H9 (cell line): Measurements from ENCODE around the gene MRTFB. TPM values are rescaled to one million over a fixed set of nuclear protein-coding genes. Genes with fewer than 3 reads are reported as not detected.

Source experiments
- DNase-seq: peaks from one replicate; pipeline ENCODE4 v3.0.0-alpha.2; 2017
- H2AFZ ChIP-seq: one replicate; pipeline ENCODE4 v1.6.1; 2013; ENCODE audit warnings: mild to moderate bottlenecking, low read length, control low read depth, moderate library complexity
- H2AK5ac ChIP-seq: 2 replicates; pipeline ENCODE4 v1.6.1; 2013; ENCODE audit warnings: low read length, control low read depth, mixed read lengths; ENCODE audit not compliant: insufficient read length
- H2BK120ac ChIP-seq: one replicate; pipeline ENCODE4 v1.6.1; 2013; ENCODE audit warnings: low read depth, mild to moderate bottlenecking, low read length, control low read depth, inconsistent platforms; ENCODE audit not compliant: poor library complexity, severe bottlenecking
- H2BK12ac ChIP-seq: 2 replicates; pipeline ENCODE4 v1.6.1; 2013; ENCODE audit warnings: low read length, control low read depth, mixed read lengths, low read depth; ENCODE audit not compliant: insufficient read length
- H2BK15ac ChIP-seq: 2 replicates; pipeline ENCODE4 v1.6.1; 2013; ENCODE audit warnings: low read depth, low read length, control low read depth
- H2BK20ac ChIP-seq: one replicate; pipeline ENCODE4 v1.6.1; 2013; ENCODE audit warnings: low read depth, mild to moderate bottlenecking, low read length, control low read depth, inconsistent platforms; ENCODE audit not compliant: poor library complexity, severe bottlenecking
- H2BK5ac ChIP-seq: 2 replicates; pipeline ENCODE4 v1.6.1; 2013; ENCODE audit warnings: low read length, control low read depth, mixed read lengths; ENCODE audit not compliant: insufficient read length
- H3K14ac ChIP-seq: 2 replicates; pipeline ENCODE4 v1.6.1; 2013; ENCODE audit warnings: low read length, control low read depth; ENCODE audit not compliant: insufficient read depth
- H3K18ac ChIP-seq: 2 replicates; pipeline ENCODE4 v1.6.1; 2013; ENCODE audit warnings: low read depth, mild to moderate bottlenecking, mixed read lengths, low read length, control low read depth; ENCODE audit not compliant: insufficient read length
- H3K23ac ChIP-seq: 2 replicates; pipeline ENCODE4 v1.6.1; 2013; ENCODE audit warnings: low read length, control low read depth, mixed read lengths, low read depth; ENCODE audit not compliant: insufficient read length
- H3K23me2 ChIP-seq: 2 replicates; pipeline ENCODE4 v1.6.1; 2013; ENCODE audit warnings: low read depth, mild to moderate bottlenecking, mixed read lengths, low read length, control low read depth; ENCODE audit not compliant: insufficient read length, poor library complexity, severe bottlenecking
- H3K27ac ChIP-seq: 2 replicates; pipeline ENCODE4 v1.5.1; 2013; ENCODE audit warnings: low read length, control low read depth, mixed read lengths, low read depth; ENCODE audit not compliant: insufficient read length
- H3K27me3 ChIP-seq: 2 replicates; pipeline ENCODE4 v1.6.1; 2013; ENCODE audit warnings: low read length, control low read depth, inconsistent platforms; ENCODE audit not compliant: insufficient read depth
- H3K4ac ChIP-seq: 2 replicates; pipeline ENCODE4 v1.6.1; 2013; ENCODE audit warnings: low read depth, mild to moderate bottlenecking, control low read depth, inconsistent platforms, low read length, moderate library complexity
- H3K4me1 ChIP-seq: 2 replicates; pipeline ENCODE4 v1.6.1; 2013; ENCODE audit warnings: low read length, control low read depth, inconsistent platforms; ENCODE audit not compliant: insufficient read depth
- H3K4me2 ChIP-seq: 2 replicates; pipeline ENCODE4 v1.6.1; 2013; ENCODE audit warnings: low read length, control low read depth, mixed read lengths; ENCODE audit not compliant: insufficient read length, insufficient read depth
- H3K56ac ChIP-seq: 2 replicates; pipeline ENCODE4 v1.6.1; 2013; ENCODE audit warnings: low read depth, mild to moderate bottlenecking, mixed read lengths, low read length, control low read depth; ENCODE audit not compliant: insufficient read length
- H3K79me1 ChIP-seq: 2 replicates; pipeline ENCODE4 v1.6.1; 2013; ENCODE audit warnings: low read depth, mild to moderate bottlenecking, moderate library complexity, low read length, control low read depth, inconsistent platforms; ENCODE audit not compliant: insufficient read depth, poor library complexity, severe bottlenecking
- H3K79me2 ChIP-seq: 2 replicates; pipeline ENCODE4 v1.6.1; 2013; ENCODE audit warnings: low read length, control low read depth, inconsistent platforms; ENCODE audit not compliant: insufficient read depth
- H3K9ac ChIP-seq: 2 replicates; pipeline ENCODE4 v1.6.1; 2013; ENCODE audit warnings: low read length, control low read depth, mixed read lengths; ENCODE audit not compliant: insufficient read length; ENCODE audit errors: extremely low read depth
- H3K9me3 ChIP-seq: one replicate; pipeline ENCODE4 v1.6.1; 2013; ENCODE audit warnings: low read depth, low read length, inconsistent platforms; ENCODE audit not compliant: control insufficient read depth
- H3T11ph ChIP-seq: one replicate; pipeline ENCODE4 v1.6.1; 2013; ENCODE audit warnings: mild to moderate bottlenecking, low read length, control low read depth, inconsistent platforms
- H4K20me1 ChIP-seq: one replicate; pipeline ENCODE4 v1.6.1; 2013; ENCODE audit not compliant: control insufficient read depth, insufficient read length, insufficient read depth
- H4K5ac ChIP-seq: 2 replicates; pipeline ENCODE4 v1.6.1; 2013; ENCODE audit warnings: low read depth, mild to moderate bottlenecking, mixed read lengths, low read length, control low read depth; ENCODE audit not compliant: insufficient read length
- H4K8ac ChIP-seq: replicated peaks from 2 replicates; pipeline ENCODE4 v1.6.1; 2013; ENCODE audit warnings: low read length, control low read depth, mixed read lengths, low read depth; ENCODE audit not compliant: insufficient read length
- H4K91ac ChIP-seq: 2 replicates; pipeline ENCODE4 v1.6.1; 2013; ENCODE audit warnings: low read depth, mild to moderate bottlenecking, moderate library complexity, mixed read lengths, low read length, control low read depth; ENCODE audit not compliant: insufficient read length
- H3K27ac Mint-ChIP-seq, 3 experiments: 2 replicates in 2 of 3; 3 replicates in 1 of 3; pipeline ENCODE4 v1.8.0; 2020 to 2021; ENCODE audit warnings: mixed read lengths in 3 of 3, mild to moderate bottlenecking in 1 of 3, moderate library complexity in 1 of 3
- H3K27me3 Mint-ChIP-seq: 2 replicates; pipeline ENCODE4 v1.8.0; 2021; ENCODE audit warnings: low read depth, mild to moderate bottlenecking, moderate library complexity, mixed read lengths
- H3K36me3 Mint-ChIP-seq, 3 experiments: 2 replicates in 2 of 3; 3 replicates in 1 of 3; pipeline ENCODE4 v1.8.0; 2020 to 2021; ENCODE audit warnings: low read depth in 3 of 3, mixed read lengths in 3 of 3; ENCODE audit not compliant: insufficient read depth in 1 of 3
- H3K4me1 Mint-ChIP-seq, 2 experiments: 2 replicates each; pipeline ENCODE4 v1.8.0; 2020; ENCODE audit warnings: mixed read lengths in 2 of 2
- H3K4me3 Mint-ChIP-seq, 2 experiments: 2 replicates in 1 of 2; 3 replicates in 1 of 2; pipeline ENCODE4 v1.8.0; 2020 to 2021; ENCODE audit warnings: mild to moderate bottlenecking in 2 of 2, mixed read lengths in 2 of 2, moderate library complexity in 1 of 2
- H3K9me3 Mint-ChIP-seq, 2 experiments: 2 replicates in 1 of 2; 3 replicates in 1 of 2; pipeline ENCODE4 v1.8.0; 2020; ENCODE audit warnings: mild to moderate bottlenecking in 2 of 2, mixed read lengths in 2 of 2, moderate library complexity in 1 of 2
- CTCF ChIP-seq: fragments of 200-600 bp; sonication (generic); conservative IDR thresholded peaks from 3 replicates; pipeline ENCODE4 v1.8.0; 2021; ENCODE audit warnings: antibody characterized with exemption, mild to moderate bottlenecking
- WGBS: extraction: QIAGEN DNeasy Blood & Tissue Kit; methylation state at CpG from one replicate; pipeline ENCODE4 v1.1.7; 2013; ENCODE audit warnings: missing lambda C conversion rate, low lambda C conversion rate, mixed read lengths; ENCODE audit not compliant: insufficient read length; ENCODE audit errors: extremely low coverage; 5-methylcytosine and 5-hydroxymethylcytosine counted together
- total RNA-seq: library from RNA; stranded (reverse); gene quantifications from 2 replicates; pipeline ENCODE4 v1.2.1, GENCODE V29; 2021

Gene MRTFB
- total RNA-seq, 1 experiment from 2014 or later = 29.9 TPM

- no peak overlapping the region for H3K4me2 ChIP-seq
- H3K4me3 Mint-ChIP-seq = no peak overlapping the region
- H4K8ac ChIP-seq = no peak overlapping the region
- H3K79me1 ChIP-seq = no peaks in the 10 kb centered on the region
- H3K27me3 ChIP-seq = no peaks in the 10 kb centered on the region
- H4K5ac ChIP-seq = no peak overlapping the region
- no peak overlapping the region for H3T11ph ChIP-seq
- no peak for TF ChIP-seq CTCF
- no peaks in the 10 kb centered on the region for H3K23me2 ChIP-seq
- no peaks in the 10 kb centered on the region for H3K4me1 ChIP-seq
- no peak overlapping the region for H3K18ac ChIP-seq
- H3K9me3 Mint-ChIP-seq = peaks cover 0 to 5% of the 10 kb centered on the region in 2 experiments; a peak in 1 of 5 replicates
- H4K91ac ChIP-seq = no peak overlapping the region
- no peak for DNase-seq
- H2AK5ac ChIP-seq = no peak overlapping the region
- no peak overlapping the region for H2BK5ac ChIP-seq
- H3K23ac ChIP-seq = no peak overlapping the region
- H3K9me3 ChIP-seq = no peaks in the 10 kb centered on the region
- H2BK120ac ChIP-seq = no peak overlapping the region
- H3K27ac ChIP-seq = no peak overlapping the region
- no peak overlapping the region for H3K4ac ChIP-seq
- H2BK20ac ChIP-seq = no peak overlapping the region
- H2BK15ac ChIP-seq = no peak overlapping the region
- no CpG with 5 or more reads among the region's 1 CpG for WGBS
- H3K79me2 ChIP-seq = no peaks in the 10 kb centered on the region
- no peak overlapping the region for H2BK12ac ChIP-seq
- H4K20me1 ChIP-seq = no peaks in the 10 kb centered on the region
- no peak overlapping the region for H3K14ac ChIP-seq
- H3K36me3 Mint-ChIP-seq = peaks cover 11 to 29% (median 18%) of the 10 kb centered on the region in 3 experiments; a peak in 5 of 7 replicates
- no peaks in the 10 kb centered on the region for H3K27me3 Mint-ChIP-seq
- H3K56ac ChIP-seq = no peak overlapping the region
- no peak overlapping the region for H3K27ac Mint-ChIP-seq
- H3K4me1 Mint-ChIP-seq = no peaks in the 10 kb centered on the region
- H2AFZ ChIP-seq = no peak overlapping the region
- H3K9ac ChIP-seq = no peak overlapping the region
Measured at GRCh38 chr16:14139872-14140271, 68.8 kb downstream of the MRTFB start.
